WI38 (cell line): ENCODE data around the gene C5orf24.
"Not testable (repeated sequence)": the region's sequence is repeated elsewhere in the genome, so short reads cannot be mapped to it uniquely, and the experiment has no call there.

Source experiments
- H3K4me3 ChIP-seq: 2 replicates; pipeline ENCODE4 v1.5.1; 2011; ENCODE audit warnings: low read depth, mild to moderate bottlenecking, control low read depth, low read length
- TF ChIP-seq, protein P1 (sequence below): IDR thresholded peaks from 2 replicates; pipeline ENCODE4 v1.5.1; 2012; ENCODE audit warnings: low read depth, mild to moderate bottlenecking, control low read depth, low read length

The C5orf24 gene

DNA sequence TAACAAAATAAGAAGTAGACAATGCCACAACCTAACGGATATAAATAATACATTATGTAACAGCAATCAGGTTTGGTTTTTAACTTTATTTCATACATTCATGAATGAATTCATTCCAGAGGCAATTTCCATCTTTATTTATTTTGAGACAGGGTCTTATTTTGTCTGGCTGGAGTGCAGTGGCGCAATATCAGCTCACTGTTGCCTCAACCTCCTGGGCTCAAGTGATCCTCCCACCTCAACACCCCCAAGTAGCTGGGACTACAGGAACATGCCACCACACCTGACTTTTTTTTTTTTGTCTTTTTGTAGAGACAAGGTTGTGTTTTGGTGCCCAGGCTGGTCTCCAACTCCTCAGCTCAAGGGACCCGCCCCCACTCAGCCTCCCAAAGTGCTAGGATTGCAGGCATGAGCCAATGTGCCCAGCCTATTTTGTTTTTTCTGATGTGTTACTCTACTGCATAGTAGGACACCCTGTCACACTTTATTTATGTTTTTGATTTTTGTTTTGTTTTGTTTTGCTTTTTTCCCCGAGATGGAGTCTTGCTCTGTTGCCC lies 26.3 kb upstream of the C5orf24 start:
- H3K4me3 ChIP-seq, result no peak overlapping the region
- TF ChIP-seq, protein P1, sequence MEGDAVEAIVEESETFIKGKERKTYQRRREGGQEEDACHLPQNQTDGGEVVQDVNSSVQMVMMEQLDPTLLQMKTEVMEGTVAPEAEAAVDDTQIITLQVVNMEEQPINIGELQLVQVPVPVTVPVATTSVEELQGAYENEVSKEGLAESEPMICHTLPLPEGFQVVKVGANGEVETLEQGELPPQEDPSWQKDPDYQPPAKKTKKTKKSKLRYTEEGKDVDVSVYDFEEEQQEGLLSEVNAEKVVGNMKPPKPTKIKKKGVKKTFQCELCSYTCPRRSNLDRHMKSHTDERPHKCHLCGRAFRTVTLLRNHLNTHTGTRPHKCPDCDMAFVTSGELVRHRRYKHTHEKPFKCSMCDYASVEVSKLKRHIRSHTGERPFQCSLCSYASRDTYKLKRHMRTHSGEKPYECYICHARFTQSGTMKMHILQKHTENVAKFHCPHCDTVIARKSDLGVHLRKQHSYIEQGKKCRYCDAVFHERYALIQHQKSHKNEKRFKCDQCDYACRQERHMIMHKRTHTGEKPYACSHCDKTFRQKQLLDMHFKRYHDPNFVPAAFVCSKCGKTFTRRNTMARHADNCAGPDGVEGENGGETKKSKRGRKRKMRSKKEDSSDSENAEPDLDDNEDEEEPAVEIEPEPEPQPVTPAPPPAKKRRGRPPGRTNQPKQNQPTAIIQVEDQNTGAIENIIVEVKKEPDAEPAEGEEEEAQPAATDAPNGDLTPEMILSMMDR, result no peak

DNA sequence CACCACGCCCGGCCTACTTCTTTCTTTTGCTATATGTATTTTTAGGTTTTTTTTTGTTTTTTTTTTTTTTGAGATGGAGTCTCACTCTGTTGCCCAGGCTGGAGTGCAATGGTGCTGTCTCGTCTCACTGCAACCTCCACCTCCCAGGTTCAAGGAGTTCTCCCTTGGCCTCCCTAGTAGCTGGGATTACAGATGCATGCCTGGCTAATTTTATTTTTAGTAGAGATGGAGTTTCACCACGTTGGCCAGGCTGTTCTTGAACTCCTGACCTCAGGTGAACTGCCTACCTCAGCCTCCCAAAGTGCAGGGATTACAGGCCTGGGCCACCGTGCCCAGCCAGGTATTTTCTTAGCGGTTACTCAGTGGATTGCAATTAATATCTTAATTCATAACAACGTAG lies 23.9 kb upstream of the C5orf24 start:
- no peak overlapping the region for H3K4me3 ChIP-seq
- TF ChIP-seq, protein P1, result no peak

DNA sequence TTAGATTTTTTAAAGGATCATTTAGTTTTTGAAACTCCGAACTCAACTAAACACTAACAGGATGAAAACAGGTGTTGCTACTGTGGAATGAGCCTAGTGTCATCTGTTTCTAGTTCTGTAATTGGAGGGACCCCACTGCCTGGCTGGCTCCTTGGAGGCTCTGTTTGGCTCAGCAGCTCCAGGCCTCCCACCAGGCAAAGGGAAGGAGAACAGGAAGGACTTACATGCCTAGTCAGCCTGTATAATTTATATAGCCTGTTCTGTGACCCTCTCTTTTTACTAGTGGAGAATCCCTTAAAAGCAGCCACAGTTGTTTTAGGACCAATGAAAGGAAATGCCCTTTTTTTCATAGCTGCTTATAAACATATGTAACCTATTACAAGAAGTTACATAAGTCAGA lies 21.1 kb upstream of the C5orf24 start:
- no peak overlapping the region for H3K4me3 ChIP-seq
- TF ChIP-seq, protein P1, result no peak

DNA sequence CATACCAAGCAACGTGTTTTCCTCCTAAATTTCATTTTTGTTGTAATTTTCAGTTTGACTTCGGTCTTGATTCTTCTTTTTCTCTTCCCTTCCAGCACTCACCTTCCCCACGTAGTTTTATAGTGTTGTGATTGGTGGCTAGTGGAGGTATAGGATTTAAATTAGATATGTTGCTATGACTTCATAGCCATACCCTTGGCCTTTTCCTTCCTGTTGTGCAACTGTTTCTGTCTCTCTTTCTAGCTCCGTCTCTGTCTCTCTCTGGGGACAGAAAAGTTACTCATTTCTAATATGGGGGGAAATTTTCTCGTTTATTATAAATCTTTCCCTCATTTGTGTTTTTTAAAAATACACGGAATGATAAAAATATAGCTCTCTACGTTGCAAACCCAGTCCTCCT lies 20.6 kb upstream of the C5orf24 start:
- H3K4me3 ChIP-seq, result no peak overlapping the region
- TF ChIP-seq, protein P1, result no peak

DNA sequence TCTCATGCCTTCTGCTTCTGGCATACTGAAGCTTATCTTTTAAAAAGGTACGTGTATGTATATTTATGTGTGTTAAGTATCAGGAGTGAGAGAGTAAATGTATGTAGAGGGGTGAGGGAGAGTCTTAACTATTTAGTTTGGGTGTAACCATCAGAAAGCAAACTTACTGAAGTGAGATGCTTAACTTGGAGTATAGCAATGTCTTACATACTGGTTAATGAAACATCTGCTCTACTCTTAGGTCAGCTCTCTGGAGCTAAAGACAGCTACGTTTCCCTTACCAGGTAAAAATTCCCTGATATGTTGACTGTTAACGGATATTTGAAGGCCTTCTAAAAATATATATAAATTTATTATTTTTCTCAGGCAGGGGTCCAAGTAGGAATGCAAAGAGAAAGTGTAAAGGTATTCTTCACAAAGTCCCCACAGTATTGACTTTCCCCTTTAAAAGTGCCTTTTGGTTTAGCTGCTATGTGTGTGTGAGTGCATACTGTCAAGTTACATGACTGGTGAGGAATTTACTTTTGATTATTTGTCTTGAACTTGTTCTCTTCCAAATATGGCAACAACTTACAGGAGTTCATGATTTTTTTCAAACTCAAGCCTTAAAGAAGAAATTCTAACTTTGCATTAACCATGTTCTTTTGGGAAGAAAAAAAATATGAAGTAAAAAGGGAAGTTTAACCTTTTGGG lies 12.3 kb upstream of the C5orf24 start:
- TF ChIP-seq, protein P1, result no peak
- no peak overlapping the region for H3K4me3 ChIP-seq

DNA sequence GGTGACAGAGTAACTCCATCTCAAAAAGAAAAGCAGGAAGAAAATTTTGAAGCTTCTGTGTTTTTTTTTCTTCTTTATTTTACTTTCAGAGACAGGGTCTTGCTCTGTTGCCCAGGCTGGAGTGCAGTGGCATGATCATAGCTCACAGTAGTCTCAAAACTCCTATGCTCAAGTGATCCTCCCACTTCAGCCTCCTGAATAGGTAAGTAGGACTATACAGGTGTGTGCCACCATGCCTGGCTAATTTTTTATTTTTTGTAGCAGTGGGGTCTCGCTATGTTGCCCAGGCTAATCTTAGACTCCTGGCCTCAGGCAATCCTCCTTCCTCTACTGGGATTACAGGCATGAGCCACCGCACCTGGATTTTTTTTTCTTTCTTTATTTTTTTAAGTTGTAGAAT lies 10.1 kb upstream of the C5orf24 start:
- H3K4me3 ChIP-seq, result no peak overlapping the region
- TF ChIP-seq, protein P1, result no peak

DNA sequence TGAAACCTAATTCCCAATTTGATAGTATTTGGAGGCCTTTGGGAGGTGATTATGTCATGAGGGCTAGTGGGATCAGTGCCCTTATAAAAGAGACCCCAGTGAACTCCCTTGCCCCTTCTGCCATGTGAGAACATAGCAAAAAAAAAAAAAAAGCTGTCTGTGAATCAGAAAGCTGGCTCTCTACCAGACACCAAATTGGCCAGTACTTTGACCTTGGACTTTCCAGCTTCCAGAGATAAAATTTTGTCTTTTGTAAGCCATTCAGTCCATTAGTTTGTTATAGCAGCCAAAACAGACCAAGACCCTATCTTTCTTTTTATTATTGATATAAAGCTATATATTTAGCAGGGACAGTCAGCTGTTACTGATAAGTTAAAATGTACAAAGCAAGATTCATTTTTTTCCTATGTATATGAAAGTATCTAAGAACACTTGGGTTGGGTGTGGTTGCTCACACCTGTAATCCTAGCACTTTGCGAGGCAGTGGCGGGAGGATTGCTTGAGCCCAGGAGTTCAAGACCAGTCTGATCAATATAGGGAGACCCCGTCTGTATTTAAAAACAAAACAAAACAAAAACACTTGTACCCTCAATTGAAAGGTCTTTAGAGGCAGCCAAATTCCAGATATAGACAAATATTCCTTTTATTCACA lies 8.1 kb upstream of the C5orf24 start:
- TF ChIP-seq, protein P1, result no peak
- H3K4me3 ChIP-seq, result no peak overlapping the region

DNA sequence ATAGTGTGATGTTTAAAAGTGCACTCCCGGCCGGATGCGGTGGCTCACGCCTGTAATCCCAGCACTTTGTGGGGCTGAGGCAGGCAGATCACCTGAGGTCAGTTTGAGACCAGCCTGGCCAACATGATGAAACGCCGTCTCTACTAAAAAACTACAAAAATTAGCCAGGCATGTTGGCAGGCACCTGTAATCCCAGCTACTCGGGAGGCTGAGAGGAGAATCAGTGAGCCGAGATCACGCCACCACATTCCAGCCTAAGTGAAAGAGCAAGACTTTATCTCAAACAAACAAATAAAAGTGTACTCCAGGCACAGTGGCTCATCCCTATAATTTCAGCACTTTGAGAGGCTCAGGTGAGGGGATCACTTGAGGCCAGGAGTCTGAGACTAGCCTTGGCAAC lies 7.4 kb upstream of the C5orf24 start:
- H3K4me3 ChIP-seq, result not testable (repeated sequence)
